SJCRH30 (cell line): ENCODE measurements around the gene ITGB4. TPM values are rescaled to one million over a fixed set of nuclear protein-coding genes. Genes with fewer than 3 reads are reported as not detected.
"Not testable (repeated sequence)": the region's sequence is repeated elsewhere in the genome, so short reads cannot be mapped to it uniquely, and the experiment has no call there.

Source experiments
- DNase-seq, 2 experiments: peaks; one replicate each; pipeline ENCODE4 v3.0.0-alpha.2; 2015 to 2020
- H3K27ac ChIP-seq: fragments of 250-450 bp; sonication (Bioruptor Pico); 2 replicates; pipeline ENCODE4 v1.5.1; 2020; ENCODE audit warnings: mild to moderate bottlenecking, moderate library complexity
- H3K27me3 ChIP-seq: fragments of 250-450 bp; sonication (Bioruptor Pico); 2 replicates; pipeline ENCODE4 v1.5.1; 2020; ENCODE audit warnings: mild to moderate bottlenecking, moderate library complexity
- H3K36me3 ChIP-seq: fragments of 250-450 bp; sonication (Bioruptor Pico); 2 replicates; pipeline ENCODE4 v1.5.1; 2020; ENCODE audit warnings: mild to moderate bottlenecking, moderate library complexity
- H3K4me1 ChIP-seq: fragments of 250-450 bp; sonication (Bioruptor Pico); 2 replicates; pipeline ENCODE4 v1.5.1; 2020; ENCODE audit warnings: mild to moderate bottlenecking, moderate library complexity
- H3K4me3 ChIP-seq: fragments of 250-450 bp; sonication (Bioruptor Pico); 2 replicates; pipeline ENCODE4 v1.5.1; 2020; ENCODE audit warnings: mild to moderate bottlenecking, moderate library complexity
- H3K9me3 ChIP-seq: fragments of 250-450 bp; sonication (Bioruptor Pico); replicated peaks from 2 replicates; pipeline ENCODE4 v1.5.1; 2020; ENCODE audit warnings: mild to moderate bottlenecking, moderate library complexity
- total RNA-seq: library from RNA; depleted of rRNA; stranded (reverse); fragments of >200 nt; shearing (Covaris generic); gene quantifications from 2 replicates; pipeline ENCODE4 v1.2.3, GENCODE V29; 2014

Gene ITGB4
- total RNA-seq, 1 experiment from 2014 or later: 8.8 TPM

DNA sequence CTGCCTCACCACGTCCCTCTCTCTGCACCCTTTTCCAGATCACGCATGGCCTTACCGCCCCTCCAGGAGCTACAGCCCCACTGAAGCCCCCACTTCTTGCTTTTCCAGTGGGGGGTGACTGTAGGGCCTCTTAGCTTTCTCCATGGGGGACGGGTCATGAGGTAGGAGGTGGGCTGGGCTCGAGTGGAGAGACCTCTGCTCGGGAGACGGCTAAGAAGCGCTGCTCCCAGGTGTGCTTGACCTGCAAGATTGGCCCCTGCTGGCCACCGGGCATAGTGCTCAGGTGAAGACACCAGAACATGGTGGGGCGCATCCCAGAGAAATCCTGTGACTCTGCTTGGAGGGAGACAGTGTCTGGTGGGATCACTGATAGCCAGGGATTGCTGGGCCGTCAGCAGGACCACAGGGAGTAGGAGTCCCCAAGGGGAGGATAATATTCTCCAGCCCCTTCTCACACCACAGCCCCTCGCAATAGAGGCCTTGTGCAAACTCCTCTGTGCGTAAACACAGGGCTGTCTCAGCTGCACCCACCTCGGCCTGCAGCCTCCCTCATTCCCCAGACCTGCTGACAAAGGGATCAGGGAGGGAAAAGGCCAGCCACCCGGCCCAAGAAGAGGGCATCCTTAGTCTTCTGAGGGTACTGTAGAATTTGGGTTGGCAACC lies 52.7 kb downstream of the ITGB4 start:
- Histone ChIP-seq H3K27me3 (no peaks in the 10 kb centered on the region), H3K27ac (no peak overlapping the region), H3K9me3 (no peaks in the 10 kb centered on the region), H3K36me3 (peaks cover 39% of the 10 kb centered on the region), H3K4me1 (peaks cover 32% of the 10 kb centered on the region), H3K4me3 (no peak overlapping the region)
- no peak for DNase-seq

DNA sequence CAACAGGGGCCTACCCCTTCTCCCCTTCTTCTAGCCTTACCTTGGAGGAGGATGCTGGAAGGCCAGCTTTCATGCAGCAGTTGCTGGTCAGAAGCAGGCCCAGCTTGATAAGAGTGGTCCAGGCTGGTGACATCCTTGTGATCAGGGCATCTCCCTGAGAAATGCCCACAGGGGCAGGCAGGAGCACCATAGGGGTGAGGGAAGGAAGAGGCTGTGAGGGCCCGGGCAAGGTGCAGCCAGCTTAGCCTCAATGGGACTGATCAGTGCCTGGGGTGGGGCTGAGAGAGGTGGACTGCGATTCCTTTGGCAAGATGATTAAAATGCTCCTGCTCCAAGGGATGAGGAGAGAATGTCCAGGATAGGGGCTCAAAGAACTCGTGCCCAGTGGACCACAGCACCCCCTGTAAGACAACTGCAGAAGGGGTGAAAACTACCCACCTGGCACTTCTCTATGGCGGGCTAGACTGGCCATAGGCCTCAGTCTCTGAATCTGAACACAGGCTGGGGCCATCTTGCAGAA lies 53.3 kb downstream of the ITGB4 start:
- H3K9me3 ChIP-seq: no peaks in the 10 kb centered on the region
- no peaks in the 10 kb centered on the region for H3K27me3 ChIP-seq
- DNase-seq: no peak
- H3K4me1 ChIP-seq: peaks cover 32% of the 10 kb centered on the region
- peaks cover 41% of the 10 kb centered on the region for H3K36me3 ChIP-seq
- no peak overlapping the region for H3K4me3 ChIP-seq
- no peak overlapping the region for H3K27ac ChIP-seq

DNA sequence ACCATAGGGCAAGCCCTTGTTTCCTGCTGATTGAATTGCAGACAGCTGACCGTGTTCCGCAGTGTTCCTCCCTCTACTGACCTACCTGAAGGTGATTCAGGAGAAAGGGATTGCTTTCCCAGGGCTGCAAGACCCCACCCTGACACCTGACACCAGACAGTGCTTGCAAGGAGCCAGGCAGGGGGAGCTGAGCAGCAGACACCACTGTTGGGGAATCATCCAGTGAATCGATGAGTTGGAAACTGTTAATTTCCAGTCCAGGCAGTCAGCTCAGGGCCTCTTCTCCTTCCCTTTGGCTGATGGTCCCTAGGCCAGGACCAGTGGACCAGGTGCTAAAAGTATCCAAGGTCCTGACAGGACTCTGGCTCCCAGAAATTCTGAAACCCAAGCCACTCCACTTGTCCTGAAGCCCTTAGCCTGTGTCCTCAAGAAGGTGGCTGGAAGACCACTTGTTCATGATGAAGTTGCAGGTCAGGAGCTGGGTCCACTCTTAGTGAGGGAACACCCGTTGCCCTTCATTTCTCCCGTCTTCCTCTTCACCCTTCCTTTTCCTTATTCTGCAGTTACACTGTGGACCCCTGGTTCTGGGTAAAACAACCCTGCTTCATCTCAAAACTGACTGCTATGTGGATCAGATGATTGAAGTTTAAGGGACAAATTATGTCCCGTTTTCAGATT lies 53.9 kb downstream of the ITGB4 start:
- Histone ChIP-seq H3K36me3 (peaks cover 41% of the 10 kb centered on the region), H3K27ac (no peak overlapping the region)

DNA sequence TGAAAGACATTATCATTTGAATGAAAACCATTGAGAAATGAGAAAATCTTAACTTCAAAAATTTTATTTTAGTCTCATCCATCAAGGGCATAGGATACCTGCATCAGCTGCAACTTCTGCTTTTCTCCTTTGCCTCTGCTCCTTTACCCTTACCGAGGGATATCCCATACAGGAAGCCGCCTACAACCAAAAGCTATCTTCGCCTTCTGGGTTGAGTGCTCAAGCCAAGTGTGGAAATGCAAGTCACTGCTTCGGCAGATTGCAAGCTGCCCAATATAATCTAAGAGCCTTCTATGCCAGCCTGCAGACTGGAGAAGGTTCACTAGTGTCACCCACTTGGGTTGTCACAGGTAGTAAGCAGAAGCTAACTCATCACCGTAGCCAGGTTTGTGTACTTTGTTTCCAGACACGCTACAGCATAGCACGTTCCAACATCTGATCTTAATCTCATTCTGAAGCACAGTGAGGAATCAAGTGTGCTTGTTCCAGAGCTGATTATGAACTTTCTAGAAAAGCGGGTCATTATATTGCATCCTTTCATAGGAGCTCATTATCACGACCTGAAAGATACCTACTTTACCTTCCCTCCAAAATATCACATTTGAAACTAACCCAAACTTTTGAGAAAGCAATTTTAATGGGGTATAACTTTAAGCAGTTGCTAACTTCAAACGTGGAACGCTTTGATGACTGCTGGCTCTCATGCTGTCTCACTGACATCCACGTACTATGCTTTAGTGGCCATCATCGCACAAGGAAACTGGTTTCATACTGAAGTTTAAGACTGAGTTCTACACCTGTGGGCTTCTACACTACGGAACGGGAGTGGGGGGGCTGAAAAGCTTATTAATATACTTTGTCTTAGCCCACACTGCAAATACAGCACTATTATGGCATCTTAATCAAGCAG lies 55.4 kb downstream of the ITGB4 start:
- Histone ChIP-seq H3K27ac (no peak overlapping the region), H3K4me3 (no peak overlapping the region), H3K9me3 (no peaks in the 10 kb centered on the region), H3K27me3 (no peaks in the 10 kb centered on the region), H3K4me1 (peaks cover 27% of the 10 kb centered on the region), H3K36me3 (peaks cover 41% of the 10 kb centered on the region)
- no peak for DNase-seq

More for the DNA sequence above, 53.9 kb downstream of the ITGB4 start:
- peak; percentile 29 to 51 for DNase-seq
- no peak overlapping the region for H3K4me3 ChIP-seq
- H3K27me3 ChIP-seq: no peaks in the 10 kb centered on the region
- H3K9me3 ChIP-seq: no peaks in the 10 kb centered on the region
- peaks cover 32% of the 10 kb centered on the region for H3K4me1 ChIP-seq

DNA sequence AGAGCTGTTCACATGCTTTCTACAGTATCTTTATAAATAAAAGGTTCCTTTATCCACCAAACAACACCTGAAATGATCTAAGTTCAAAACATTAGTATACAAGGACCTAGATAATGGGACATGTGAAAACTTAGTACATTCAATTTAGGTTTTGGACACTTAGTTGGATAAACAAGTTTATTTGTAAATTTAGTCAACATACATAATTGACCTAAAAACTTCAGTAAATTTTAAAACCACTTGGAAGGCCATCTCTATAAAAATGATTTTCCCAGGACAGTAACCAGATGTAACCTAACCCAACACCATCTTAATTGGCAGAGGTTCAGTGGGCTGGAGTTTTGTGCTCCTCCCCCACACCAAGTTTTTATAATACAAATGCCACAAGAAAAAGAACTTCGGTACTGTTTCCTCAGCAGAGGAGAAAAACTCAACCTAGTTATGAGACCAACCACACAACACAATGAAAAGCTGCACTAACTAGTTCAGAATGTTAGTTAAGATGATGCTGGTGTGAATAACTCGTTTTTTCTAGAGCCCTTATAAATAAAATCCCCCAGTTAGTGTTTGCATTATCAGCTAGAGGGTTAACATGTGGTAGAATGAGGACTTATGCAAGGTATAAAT lies 56.1 kb downstream of the ITGB4 start:
- peak overlapping the region; percentile 89 for H3K4me3 ChIP-seq
- H3K9me3 ChIP-seq: no peaks in the 10 kb centered on the region
- no peak for DNase-seq
- H3K36me3 ChIP-seq: peaks cover 41% of the 10 kb centered on the region
- H3K27me3 ChIP-seq: no peaks in the 10 kb centered on the region
- H3K4me1 ChIP-seq: peaks cover 23% of the 10 kb centered on the region
- H3K27ac ChIP-seq: no peak overlapping the region

DNA sequence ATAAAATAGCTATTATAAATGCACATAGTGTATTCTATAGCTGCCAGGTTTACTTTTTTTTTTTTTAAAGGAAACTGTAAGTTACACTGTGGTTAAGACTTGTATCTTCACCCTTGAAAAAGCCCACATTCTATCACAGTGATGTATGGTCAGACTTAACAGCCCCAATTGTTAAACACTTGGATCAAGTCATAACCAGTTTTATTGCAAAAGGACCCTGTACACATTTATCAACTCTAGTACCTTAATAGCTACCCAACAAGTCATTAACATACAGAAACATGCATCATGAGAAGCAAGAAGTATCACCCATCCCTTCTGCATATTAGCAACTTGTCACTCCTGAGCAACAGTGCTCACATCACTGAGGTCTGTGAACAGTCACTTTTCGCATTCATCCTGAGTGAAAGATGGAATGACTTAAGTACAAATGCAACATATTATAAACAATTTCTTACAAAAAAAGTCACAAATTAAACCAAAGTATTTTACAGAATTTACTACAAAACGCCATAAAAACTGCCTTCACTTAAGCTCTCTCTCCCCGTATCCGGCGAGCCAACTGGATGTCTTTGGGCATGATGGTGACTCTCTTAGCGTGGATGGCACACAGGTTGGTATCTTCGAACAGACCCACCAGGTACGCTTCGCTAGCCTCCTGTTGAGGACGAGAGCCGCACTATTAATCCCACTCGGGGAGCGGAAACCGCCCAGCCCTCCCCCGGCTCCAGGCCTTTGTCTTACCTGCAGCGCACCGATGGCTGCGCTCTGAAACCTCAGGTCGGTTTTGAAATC lies 57.0 kb downstream of the ITGB4 start:
- Histone ChIP-seq H3K4me1 (peaks cover 17% of the 10 kb centered on the region), H3K4me3 (peak overlapping the region; percentile 89), H3K36me3 (peaks cover 41% of the 10 kb centered on the region)
- not testable (repeated sequence) for DNase-seq, H3K27ac ChIP-seq, H3K27me3 ChIP-seq, H3K9me3 ChIP-seq

DNA sequence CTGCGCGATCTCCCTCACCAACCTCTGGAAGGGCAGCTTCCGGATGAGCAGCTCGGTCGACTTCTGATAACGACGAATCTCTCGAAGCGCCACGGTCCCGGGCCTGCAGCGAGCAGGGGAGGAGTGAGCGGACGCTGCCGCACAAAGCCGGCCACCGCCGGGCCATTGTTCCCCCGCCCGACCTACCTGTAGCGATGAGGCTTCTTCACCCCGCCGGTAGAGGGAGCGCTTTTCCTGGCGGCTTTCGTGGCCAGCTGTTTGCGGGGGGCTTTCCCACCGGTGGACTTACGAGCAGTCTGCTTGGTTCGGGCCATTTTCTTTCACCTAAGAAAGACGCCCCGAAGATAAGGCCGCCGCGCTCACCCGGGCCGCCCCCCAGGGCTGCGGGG lies 57.6 kb downstream of the ITGB4 start:
- Histone ChIP-seq H3K27me3 (no peaks in the 10 kb centered on the region), H3K36me3 (peaks cover 41% of the 10 kb centered on the region)
- DNase-seq: peak in 1 of 2 experiments; percentile 72

DNA sequence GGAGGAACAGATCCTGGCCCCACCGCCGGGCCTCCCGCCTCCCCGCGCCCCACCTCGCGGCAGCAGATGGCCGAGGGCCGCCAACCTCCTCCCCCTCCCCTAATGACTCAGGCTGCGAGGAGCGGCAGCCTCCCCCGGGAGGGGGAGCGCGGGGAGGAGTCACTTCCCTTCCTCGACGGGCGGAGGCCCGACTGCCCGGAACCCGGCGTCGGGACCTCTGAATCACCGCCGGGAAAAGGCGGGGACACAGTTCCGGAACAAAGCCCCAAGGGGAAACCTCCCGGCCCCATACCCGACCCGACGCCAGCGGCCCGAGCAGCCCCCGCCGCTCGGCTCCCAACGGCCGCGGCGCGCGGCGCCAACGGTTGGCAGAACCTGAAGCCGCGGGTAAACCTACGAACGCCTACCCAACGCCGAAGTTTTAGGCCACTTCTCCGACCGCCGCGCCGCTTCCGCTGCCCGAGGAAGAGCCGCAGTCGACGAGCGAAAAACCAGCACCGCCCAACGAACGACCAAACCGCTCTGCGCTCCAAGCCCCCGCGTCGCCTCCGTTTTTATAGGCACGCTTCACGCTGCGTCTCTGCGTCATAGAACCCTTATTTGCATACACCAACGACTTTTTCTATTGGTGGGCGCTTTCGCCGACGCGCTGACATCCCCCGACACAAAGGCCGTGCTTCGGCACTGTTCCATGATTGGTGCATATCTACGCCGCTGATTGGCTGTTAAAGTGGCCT lies 58.2 kb downstream of the ITGB4 start:
- H3K27ac ChIP-seq: peak overlapping the region; percentile 90
- H3K4me3 ChIP-seq: peak overlapping the region; percentile 89
- H3K9me3 ChIP-seq: no peaks in the 10 kb centered on the region
- H3K36me3 ChIP-seq: peaks cover 41% of the 10 kb centered on the region
- DNase-seq: peak; percentile 99 to 100
- H3K27me3 ChIP-seq: no peaks in the 10 kb centered on the region
- H3K4me1 ChIP-seq: peaks cover 10% of the 10 kb centered on the region

More for the DNA sequence above, 57.6 kb downstream of the ITGB4 start:
- Histone ChIP-seq H3K27ac (peak overlapping the region; percentile 90), H3K4me1 (peaks cover 16% of the 10 kb centered on the region), H3K4me3 (peak overlapping the region; percentile 89), H3K9me3 (no peaks in the 10 kb centered on the region)

DNA sequence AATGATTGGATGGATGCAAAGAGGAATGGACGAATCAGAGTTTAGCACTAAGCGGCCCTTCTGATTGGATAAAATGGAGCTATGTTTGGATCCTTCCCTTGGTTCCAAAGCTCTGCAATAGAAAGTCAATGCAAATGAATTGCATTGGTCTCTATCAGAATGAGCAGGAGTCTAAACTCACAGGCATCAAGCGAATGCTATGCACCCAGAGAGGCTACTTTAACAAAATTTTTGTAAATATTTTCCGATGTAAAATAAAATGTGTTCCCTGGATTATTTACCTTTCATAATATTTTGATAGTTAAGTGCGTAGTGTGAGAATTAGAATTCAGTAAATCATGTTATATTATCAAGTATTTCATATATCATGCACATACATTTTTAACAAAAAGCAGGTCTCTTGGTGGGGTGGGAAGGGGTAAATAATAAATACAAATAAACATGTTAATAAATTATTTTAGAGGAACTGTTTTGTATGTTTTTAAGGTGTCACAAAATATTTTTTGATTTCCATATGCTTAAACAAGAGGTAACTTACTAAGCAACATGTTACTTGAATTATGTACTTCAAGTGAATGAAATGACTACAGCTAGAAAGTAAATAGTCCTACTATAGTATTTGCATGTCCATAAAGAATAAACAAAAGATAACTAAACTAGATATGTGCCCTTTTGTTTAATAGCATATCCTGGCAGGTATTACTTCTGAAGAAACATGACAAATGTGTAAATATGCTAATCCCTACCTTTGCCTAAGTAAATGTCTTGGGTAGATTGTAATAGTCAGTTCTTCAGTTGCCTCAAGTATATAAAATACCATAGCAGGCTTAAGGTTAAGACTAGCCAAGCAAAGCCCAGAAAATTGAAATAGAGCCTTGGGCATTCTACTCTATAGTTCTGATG lies 59.0 kb downstream of the ITGB4 start:
- no peaks in the 10 kb centered on the region for H3K9me3 ChIP-seq
- H3K36me3 ChIP-seq: peaks cover 38% of the 10 kb centered on the region
- H3K4me1 ChIP-seq: peaks cover 9% of the 10 kb centered on the region; the same call in 1 of the 2 replicates
- H3K27ac ChIP-seq: no peak overlapping the region
- H3K4me3 ChIP-seq: no peak overlapping the region
- DNase-seq: no peak
- H3K27me3 ChIP-seq: no peaks in the 10 kb centered on the region

DNA sequence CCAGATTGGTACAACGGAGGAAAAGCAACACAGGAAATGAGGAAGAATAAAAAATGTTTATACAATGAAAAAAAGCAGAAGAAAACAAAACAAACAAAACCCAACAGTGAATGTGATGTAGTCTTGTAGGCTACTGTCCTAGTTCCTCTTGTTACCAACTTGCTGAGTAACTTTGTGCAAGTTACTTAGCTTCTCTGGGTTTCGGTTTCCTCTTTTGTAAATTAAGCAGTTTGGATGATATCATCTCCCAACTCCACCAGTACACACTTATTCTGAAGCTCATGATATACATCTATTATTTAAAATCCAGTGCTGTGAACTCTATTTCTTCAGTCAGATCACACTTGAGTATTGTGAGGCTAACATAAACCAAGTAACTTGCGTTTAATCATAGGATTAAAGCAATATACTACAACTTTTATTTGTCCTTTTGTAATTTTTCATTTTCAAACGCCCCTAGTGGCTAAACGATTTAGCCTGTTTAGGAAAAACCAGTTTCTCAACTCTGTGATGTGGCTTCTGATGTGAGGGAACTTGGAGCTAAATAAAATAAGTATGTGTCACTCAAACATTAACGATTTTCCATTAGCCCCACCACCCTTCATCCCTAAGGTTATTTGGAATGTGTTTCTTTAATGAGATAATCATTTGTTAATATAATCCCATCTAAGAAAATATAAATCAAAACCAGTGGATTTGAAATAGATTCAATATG lies 62.0 kb downstream of the ITGB4 start:
- peaks cover 11% of the 10 kb centered on the region for H3K4me1 ChIP-seq
- H3K4me3 ChIP-seq: no peak overlapping the region
- no peaks in the 10 kb centered on the region for H3K27me3 ChIP-seq
- no peak overlapping the region for H3K27ac ChIP-seq
- peak in 1 of 2 experiments; percentile 46 for DNase-seq
- no peaks in the 10 kb centered on the region for H3K9me3 ChIP-seq
- peaks cover 9% of the 10 kb centered on the region for H3K36me3 ChIP-seq

DNA sequence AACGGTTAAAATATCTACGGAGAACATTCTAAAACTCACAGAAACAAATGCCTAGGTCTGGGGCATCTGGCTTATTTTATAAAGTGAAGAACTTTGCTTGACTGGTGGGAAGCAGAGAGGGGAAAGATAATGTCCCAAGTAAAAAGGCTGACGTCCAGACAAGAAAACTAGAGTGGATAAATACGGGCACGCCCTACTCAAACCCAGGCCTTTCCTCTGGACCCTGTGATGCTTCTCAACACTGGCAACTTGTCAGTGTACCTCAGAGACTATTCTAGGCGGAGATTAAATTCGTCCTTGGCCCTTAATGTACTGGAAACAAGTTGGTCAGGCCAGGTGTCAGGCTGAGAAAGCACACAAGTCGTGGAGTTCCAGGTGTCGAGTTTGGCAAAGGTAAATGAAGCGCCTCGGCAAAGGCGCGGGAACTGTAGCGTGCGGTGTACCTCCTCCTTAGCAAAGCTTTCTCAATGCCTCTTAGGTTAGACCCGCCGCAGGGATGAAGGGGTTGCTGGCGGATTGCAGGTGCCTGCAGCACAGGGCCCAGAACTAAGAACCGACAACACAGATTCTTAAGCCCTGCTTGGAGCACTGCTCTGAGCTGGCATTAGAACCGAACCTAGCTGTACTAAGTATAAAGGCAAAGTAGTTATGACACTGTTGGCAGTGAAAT lies 62.7 kb downstream of the ITGB4 start:
- DNase-seq: no peak

More for the DNA sequence above, 62.7 kb downstream of the ITGB4 start:
- Histone ChIP-seq H3K36me3 (peaks cover 2% of the 10 kb centered on the region), H3K9me3 (no peaks in the 10 kb centered on the region), H3K27me3 (no peaks in the 10 kb centered on the region), H3K4me1 (peaks cover 11% of the 10 kb centered on the region), H3K27ac (peak overlapping the region; percentile 96), H3K4me3 (peak overlapping the region; percentile 83)
